NCI-H2171 (cell line): ENCODE measurements around the gene LINGO3.

Experiments
- DNase-seq: peaks from one replicate; lab custom pipeline; 2025; lab: John Stamatoyannopoulos, UW

The LINGO3 gene

GRCh38 chr19:2305452-2306280 is 2.3 kb downstream of the LINGO3 start:
- no peak for DNase-seq

GRCh38 chr19:2303211-2303798 is 4.6 kb downstream of the LINGO3 start:
- DNase-seq, result no peak

- no peak for DNase-seq
Observed at GRCh38 chr19:2302319-2303210, 5.4 kb downstream of the LINGO3 start.

GRCh38 chr19:2300533-2300932 is 7.4 kb downstream of the LINGO3 start:
- no peak for DNase-seq

GRCh38 chr19:2296141-2296540 is 11.8 kb downstream of the LINGO3 start:
- no peak for DNase-seq

GRCh38 chr19:2294687-2295335 is 13.1 kb downstream of the LINGO3 start:
- DNase-seq, result peak; percentile 27

- DNase-seq, result no peak
Observed at GRCh38 chr19:2291185-2291751, 16.7 kb downstream of the LINGO3 start.

- peak; percentile 38 for DNase-seq
Observed at GRCh38 chr19:2290441-2291184, 17.3 kb downstream of the LINGO3 start.

GRCh38 chr19:2289714-2290435 is 18.1 kb downstream of the LINGO3 start:
- no peak for DNase-seq

- no peak for DNase-seq
Observed at GRCh38 chr19:2288818-2289713, 18.9 kb downstream of the LINGO3 start.

- DNase-seq, result no peak
Observed at GRCh38 chr19:2288338-2288817, 19.6 kb downstream of the LINGO3 start.

- no peak for DNase-seq
Observed at GRCh38 chr19:2287585-2288337, 20.2 kb downstream of the LINGO3 start.

GRCh38 chr19:2286402-2287140 is 21.4 kb downstream of the LINGO3 start:
- DNase-seq, result no peak

- no peak for DNase-seq
Observed at GRCh38 chr19:2283835-2284507, 24.0 kb downstream of the LINGO3 start.

GRCh38 chr19:2282862-2283237 is 25.1 kb downstream of the LINGO3 start:
- no peak for DNase-seq

- DNase-seq, result no peak
Observed at GRCh38 chr19:2282062-2282861, 25.7 kb downstream of the LINGO3 start, which contains the start of gene PEAK3. TSS of gene PEAK3 (minus strand) at chr19:2282175. CDS start at chr19:2280931, 1,244 bp downstream.
